HUES48 (cell line): ENCODE data around the gene PSMG2.

Source experiments
- H3K27ac ChIP-seq: one replicate; pipeline ENCODE4 v1.7.0; 2013; ENCODE audit warnings: low read depth, low read length, inconsistent platforms
- H3K27me3 ChIP-seq: 2 replicates; pipeline ENCODE4 v1.6.1; 2013; ENCODE audit warnings: mild to moderate bottlenecking, low read length; ENCODE audit not compliant: control insufficient read depth, insufficient read depth
- H3K36me3 ChIP-seq: 2 replicates; pipeline ENCODE4 v1.6.1; 2013; ENCODE audit warnings: low read length; ENCODE audit not compliant: control insufficient read depth, insufficient read depth
- H3K4me1 ChIP-seq: 2 replicates; pipeline ENCODE4 v1.6.1; 2013; ENCODE audit warnings: mild to moderate bottlenecking, low read length; ENCODE audit not compliant: control insufficient read depth, insufficient read depth
- H3K4me3 ChIP-seq: 2 replicates; pipeline ENCODE4 v1.5.1; 2013; ENCODE audit warnings: mild to moderate bottlenecking, low read depth, low read length
- H3K9ac ChIP-seq: 2 replicates; pipeline ENCODE4 v1.6.1; 2013; ENCODE audit warnings: mild to moderate bottlenecking, low read depth, low read length, moderate library complexity
- H3K9me3 ChIP-seq: 2 replicates; pipeline ENCODE4 v1.6.1; 2013; ENCODE audit warnings: low read length; ENCODE audit not compliant: control insufficient read depth, insufficient read depth

PSMG2 gene

GRCh38 chr18:12702221-12703095 is at the start of gene PSMG2, which contains the start of gene CEP76:
PSMG2 (plus strand) TSS chr18:12703042; CDS start chr18:12703108, 66 bp downstream.
CEP76 (minus strand) TSS chr18:12702723; CDS start chr18:12702548, 175 bp downstream.
- H3K9me3 ChIP-seq: no peaks in the 10 kb centered on the region
- H3K36me3 ChIP-seq: peaks cover 54% of the 10 kb centered on the region
- no peaks in the 10 kb centered on the region for H3K27me3 ChIP-seq
- H3K4me3 ChIP-seq: peak within 1 kb of the TSS; percentile 86
- H3K27ac ChIP-seq: peak within 1 kb of the TSS; percentile 97
- peaks cover 10% of the 10 kb centered on the region; the same call in 1 of the 2 replicates for H3K4me1 ChIP-seq
- H3K9ac ChIP-seq: peak within 1 kb of the TSS; percentile 99

GRCh38 chr18:12654971-12655370 is 47.9 kb upstream of the PSMG2 start:
- no peak overlapping the region for H3K4me3 ChIP-seq
- no peak overlapping the region for H3K27ac ChIP-seq
- H3K9me3 ChIP-seq: no peaks in the 10 kb centered on the region
- no peak overlapping the region for H3K9ac ChIP-seq
- H3K36me3 ChIP-seq: no peaks in the 10 kb centered on the region
- H3K4me1 ChIP-seq: peaks cover 21% of the 10 kb centered on the region
- peaks cover 13% of the 10 kb centered on the region for H3K27me3 ChIP-seq

- H3K4me3 ChIP-seq: peak overlapping the region; percentile 62
Measured at GRCh38 chr18:12656605-12656937, 46.3 kb upstream of the PSMG2 start.

GRCh38 chr18:12656938-12657683 is 45.7 kb upstream of the PSMG2 start:
- H3K27ac ChIP-seq: no peak overlapping the region
- H3K9ac ChIP-seq: 0 out of 2 replicates have a peak overlapping the region, but pooled peaks have one; percentile 25

More at GRCh38 chr18:12656605-12656937, 46.3 kb upstream of the PSMG2 start:
- Histone ChIP-seq H3K27me3 (peaks cover 13% of the 10 kb centered on the region), H3K4me1 (peaks cover 21% of the 10 kb centered on the region), H3K9ac (no peak overlapping the region), H3K27ac (no peak overlapping the region), H3K9me3 (no peaks in the 10 kb centered on the region), H3K36me3 (no peaks in the 10 kb centered on the region)

GRCh38 chr18:12657684-12658425 is 45.0 kb upstream of the PSMG2 start, which contains the start of gene SPIRE1:
SPIRE1 (minus strand) TSS chr18:12658107; CDS start chr18:12657866, 241 bp downstream.
- Histone ChIP-seq H3K9ac (0 out of 2 replicates have a peak within 1 kb of the TSS, but pooled peaks have one; percentile 25), H3K4me1 (peaks cover 9% of the 10 kb centered on the region), H3K36me3 (0 out of 2 replicates have a peak, but pooled peaks cover 4% of the 10 kb centered on the region), H3K9me3 (no peaks in the 10 kb centered on the region), H3K4me3 (peak within 1 kb of the TSS; percentile 62), H3K27me3 (peaks cover 13% of the 10 kb centered on the region), H3K27ac (no peak within 1 kb of the TSS)

More at GRCh38 chr18:12656938-12657683, 45.7 kb upstream of the PSMG2 start:
- H3K4me3 ChIP-seq: peak overlapping the region; percentile 62
- H3K36me3 ChIP-seq: 0 out of 2 replicates have a peak, but pooled peaks cover 2% of the 10 kb centered on the region
- H3K27me3 ChIP-seq: peaks cover 13% of the 10 kb centered on the region
- no peaks in the 10 kb centered on the region for H3K9me3 ChIP-seq
- H3K4me1 ChIP-seq: peaks cover 17% of the 10 kb centered on the region

GRCh38 chr18:12658426-12659138 is 44.3 kb upstream of the PSMG2 start:
- Histone ChIP-seq H3K27ac (no peak overlapping the region), H3K9me3 (no peaks in the 10 kb centered on the region), H3K4me1 (peaks cover 5% of the 10 kb centered on the region), H3K4me3 (peak overlapping the region; percentile 62), H3K9ac (no peak overlapping the region), H3K36me3 (0 out of 2 replicates have a peak, but pooled peaks cover 4% of the 10 kb centered on the region), H3K27me3 (peaks cover 13% of the 10 kb centered on the region)

- Histone ChIP-seq H3K27me3 (peaks cover 13% of the 10 kb centered on the region), H3K36me3 (0 out of 2 replicates have a peak, but pooled peaks cover 4% of the 10 kb centered on the region), H3K27ac (no peak overlapping the region), H3K9ac (no peak overlapping the region), H3K4me3 (no peak overlapping the region), H3K9me3 (no peaks in the 10 kb centered on the region), H3K4me1 (peaks cover 5% of the 10 kb centered on the region)
Measured at GRCh38 chr18:12659904-12660605, 42.8 kb upstream of the PSMG2 start.

GRCh38 chr18:12668041-12668440 is 34.8 kb upstream of the PSMG2 start:
- Histone ChIP-seq H3K9ac (no peak overlapping the region), H3K36me3 (peaks cover 10% of the 10 kb centered on the region), H3K4me3 (no peak overlapping the region), H3K27me3 (no peaks in the 10 kb centered on the region), H3K4me1 (no peaks in the 10 kb centered on the region), H3K9me3 (no peaks in the 10 kb centered on the region), H3K27ac (no peak overlapping the region)

GRCh38 chr18:12679183-12679786 is 23.6 kb upstream of the PSMG2 start:
- no peak overlapping the region for H3K9ac ChIP-seq
- no peaks in the 10 kb centered on the region for H3K27me3 ChIP-seq
- no peaks in the 10 kb centered on the region for H3K9me3 ChIP-seq
- no peaks in the 10 kb centered on the region for H3K4me1 ChIP-seq
- H3K27ac ChIP-seq: no peak overlapping the region
- no peak overlapping the region for H3K4me3 ChIP-seq
- peaks cover 51% of the 10 kb centered on the region for H3K36me3 ChIP-seq
